ENCODE data around the gene SBDS.
"Not testable (repeated sequence)": the region's sequence is repeated elsewhere in the genome, so short reads cannot be mapped to it uniquely, and the experiment has no call there.

The SBDS gene

DNA sequence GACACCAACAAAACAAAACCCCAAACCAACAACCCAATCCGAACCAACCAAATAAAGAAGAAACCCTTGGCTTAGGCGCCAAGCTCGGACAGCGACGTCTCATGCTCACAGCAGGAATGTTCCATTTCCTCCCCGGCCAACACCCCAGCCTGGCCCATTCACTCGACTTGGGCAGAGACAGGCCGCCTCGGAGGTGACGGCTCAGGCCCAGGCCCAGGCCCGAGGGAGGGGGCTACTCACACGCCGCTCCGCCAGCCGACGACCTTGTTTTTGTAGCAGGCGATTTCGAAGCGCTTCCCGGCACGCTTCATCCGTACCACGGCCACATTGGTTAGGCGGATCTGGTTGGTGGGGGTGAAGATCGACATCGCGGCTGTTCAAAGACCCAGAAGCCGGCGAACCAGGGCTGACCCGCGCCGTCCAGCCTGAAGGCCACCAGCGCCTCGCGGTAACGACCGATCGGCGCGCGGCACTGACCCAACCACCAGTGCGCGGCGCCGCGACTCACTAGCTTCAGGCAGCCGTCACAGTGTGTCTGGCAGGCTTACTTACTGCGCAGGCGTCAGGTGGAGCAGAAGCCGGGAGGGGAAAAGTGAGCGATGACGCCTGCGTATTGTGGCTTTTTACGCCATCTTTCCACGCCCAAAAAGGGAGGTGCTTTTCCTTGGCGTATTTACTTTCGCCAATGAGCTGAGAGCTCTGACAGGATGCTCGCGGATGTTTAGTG is at the start of gene SBDS:
Gene SBDS (minus strand): TSS at position 537 of the 727 bp plus-strand sequence. CDS start 169 bp downstream, at position 368.
- peak; percentile 62 to 84 (median 74) for DNase-seq

DNA sequence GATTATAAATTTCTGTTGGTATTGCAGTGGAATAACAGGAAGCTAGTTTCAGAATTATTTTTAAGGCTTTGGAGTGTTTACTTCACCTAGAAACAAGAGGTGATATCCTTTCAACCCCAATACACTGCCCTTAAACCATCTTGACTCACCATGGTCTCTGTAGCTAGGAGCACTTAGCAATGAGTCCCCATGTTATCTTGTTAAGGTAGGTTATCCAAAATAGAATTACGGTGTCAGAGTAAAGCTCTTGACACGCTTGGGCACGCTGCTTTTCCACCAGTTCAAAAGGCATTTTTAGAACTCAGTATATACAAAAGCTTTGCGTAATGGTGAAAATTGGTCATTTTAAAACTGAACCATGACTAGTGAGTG is 48.2 kb upstream of the SBDS start:
- DNase-seq, result not testable (repeated sequence)

DNA sequence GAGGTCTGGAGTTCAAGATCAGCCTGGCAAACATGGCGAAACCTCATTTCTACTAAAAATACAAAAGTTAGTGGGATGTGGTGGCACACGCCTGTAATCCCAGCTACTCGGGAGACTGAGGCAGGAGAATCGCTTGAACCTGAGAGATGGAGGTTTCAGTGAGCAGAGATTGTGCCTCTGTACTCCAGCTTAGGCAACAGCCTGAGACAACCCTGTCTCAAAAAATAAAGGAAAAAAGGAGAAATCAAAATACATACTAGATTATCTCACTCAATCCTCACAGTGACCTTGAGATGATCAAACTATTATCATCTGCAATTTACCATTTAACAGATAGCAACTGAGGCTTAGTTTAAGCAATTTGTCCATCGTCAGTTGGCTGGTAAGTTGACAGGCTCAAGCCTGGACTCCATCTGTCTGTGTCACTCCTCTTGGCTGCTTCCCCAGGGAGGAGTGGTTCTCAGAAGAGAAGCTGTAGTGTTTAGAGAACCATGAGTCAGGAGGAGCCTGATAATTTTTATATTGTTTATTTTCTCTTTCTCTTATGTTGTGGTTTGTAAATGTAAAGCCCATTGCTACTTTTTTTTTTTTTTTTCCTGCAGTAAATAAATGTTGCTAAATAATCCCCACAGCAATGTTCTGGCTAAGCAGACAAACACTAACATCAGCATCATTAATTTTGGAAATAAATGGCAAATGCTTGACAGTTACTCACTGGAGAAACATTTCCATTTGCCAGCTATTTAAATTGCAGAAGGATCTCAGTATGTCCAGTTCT is 47.6 kb upstream of the SBDS start:
- DNase-seq, result not testable (repeated sequence)

DNA sequence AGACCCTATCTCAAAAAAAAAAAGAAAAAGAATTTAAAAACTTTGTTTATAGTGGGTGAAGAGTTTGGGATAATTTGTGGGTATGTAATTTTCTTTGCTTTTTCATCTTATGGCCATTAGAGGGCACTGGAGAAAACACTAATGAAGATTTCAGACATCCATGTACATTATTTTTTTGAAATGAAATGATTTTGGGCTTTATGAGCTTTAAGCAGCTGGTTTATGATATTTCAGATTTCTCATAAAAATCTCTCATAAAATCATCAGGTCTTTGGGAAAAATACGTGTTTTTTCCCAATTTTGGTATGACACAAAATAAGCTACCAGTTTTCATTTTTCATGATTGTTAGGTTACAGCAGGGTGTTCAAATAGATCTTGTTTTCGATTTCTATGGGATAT is 45.4 kb upstream of the SBDS start:
- not testable (repeated sequence) for DNase-seq

DNA sequence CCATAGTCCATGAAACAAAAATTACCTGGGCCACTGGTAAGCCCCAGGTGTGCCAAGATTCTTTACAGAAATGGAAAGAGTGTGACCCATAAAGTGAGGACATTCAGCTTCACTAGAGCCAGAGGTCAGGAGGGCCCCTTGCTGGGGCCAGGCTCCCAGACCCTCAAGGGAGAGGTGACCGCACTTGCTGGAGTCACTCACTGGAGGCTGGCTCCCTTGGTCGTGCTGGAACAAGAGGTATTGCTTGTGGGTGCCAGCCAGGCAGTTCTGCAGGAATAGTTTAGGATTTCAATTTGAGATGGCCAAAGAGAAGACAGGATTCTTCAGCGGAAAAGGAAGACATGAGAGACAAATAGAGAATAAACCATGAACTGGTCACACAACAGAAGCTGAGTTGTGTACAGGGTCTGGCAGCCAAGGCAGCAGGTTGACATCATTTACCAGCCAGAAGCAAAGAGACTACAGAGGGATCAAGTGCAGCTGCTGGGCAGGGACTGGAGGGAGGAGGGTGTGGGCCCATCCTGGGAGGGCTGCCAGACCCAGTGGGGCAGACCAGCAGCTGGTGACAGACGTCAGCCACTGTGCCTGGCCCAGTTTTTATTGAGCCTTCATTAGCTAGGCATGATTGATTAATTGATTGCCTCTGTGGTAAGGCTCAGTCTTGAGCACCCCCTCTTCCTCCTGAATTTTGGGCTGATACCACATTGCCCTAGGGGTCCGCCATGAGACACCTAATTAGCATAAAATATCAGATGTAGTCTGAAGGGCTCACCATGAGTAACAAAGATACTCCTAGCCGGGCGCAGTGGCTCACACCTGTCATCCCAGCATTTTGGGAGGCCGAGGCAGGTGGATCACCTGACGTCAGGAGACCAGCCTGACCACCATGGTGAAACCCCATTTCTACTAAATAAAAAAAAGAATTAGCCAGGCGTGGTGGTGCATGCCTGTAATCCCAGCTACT is 41.3 kb upstream of the SBDS start:
- DNase-seq, result not testable (repeated sequence)

DNA sequence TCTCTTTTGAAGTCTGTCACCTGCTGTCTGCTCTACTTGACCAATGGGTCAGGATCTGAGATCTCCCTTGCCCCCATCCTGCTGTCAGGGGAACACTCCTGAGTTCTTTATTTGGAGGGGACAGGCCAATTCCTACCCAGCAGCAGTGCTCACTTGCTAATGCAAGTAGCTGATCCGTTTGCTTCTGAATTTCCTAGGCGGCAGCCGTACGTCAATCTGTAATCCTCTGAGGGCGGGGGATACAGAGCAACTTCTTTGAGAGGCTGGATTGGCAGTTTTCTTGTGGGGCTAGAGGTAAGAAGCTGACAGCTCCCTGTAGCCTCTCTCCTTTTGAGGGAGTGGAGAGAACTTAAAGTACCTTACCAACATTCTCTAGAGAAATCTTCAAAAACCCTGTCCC is 37.9 kb upstream of the SBDS start:
- no peak for DNase-seq

DNA sequence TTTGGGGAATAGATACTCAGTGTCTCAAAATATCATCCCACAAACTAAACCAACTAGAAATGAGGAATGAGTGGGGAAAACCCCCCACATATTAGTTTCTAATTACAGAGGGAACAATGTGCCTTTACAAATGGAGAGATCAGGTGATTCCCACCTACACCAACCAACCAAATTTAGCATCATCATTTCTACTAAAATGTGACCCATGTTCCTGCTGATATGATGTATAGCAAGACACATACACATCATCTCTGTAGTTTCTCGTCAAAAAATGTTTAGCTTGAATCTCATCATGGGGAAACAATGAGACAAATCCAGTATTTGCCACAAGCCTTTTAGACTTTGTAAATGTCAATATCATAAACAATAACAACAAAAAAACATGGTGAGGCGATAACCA is 36.3 kb upstream of the SBDS start:
- DNase-seq, result not testable (repeated sequence)

DNA sequence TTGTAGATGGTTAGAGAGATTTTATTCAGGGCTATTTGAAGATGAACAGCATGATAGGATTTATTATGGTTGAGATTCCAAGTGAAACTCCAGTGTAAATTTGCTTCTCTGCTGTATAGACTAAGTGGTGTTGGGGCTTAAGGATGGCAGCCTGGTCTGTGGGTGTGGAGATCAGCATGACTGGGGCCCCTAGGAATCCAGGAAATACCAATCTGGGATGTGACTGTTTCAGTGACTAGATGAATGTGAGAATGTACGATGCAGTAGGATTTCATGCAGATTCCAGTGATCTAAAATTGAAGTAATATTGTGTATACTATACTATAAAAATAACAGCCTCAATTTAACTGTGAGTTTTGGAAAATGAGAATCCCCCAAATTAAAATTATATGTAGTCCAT is 30.1 kb upstream of the SBDS start:
- not testable (repeated sequence) for DNase-seq

DNA sequence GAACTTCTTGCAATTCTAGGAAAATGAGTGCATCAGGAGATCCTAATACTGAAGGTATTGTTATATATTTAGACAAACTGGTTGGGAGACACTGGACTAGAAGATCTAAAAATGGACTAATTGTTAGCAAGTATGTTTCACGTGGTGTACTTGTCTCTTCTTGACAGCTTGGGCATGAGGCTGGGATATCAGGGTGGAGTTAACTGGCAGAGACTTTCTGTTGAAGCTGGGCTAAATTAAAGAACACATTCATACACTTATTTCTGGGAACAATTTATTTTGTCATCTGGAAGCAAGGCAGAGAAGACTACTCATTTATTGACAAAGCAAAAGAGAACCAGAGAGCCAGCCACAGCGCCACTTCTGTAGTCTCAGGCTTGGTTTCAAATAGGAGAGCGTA is 27.1 kb upstream of the SBDS start:
- DNase-seq, result no peak

DNA sequence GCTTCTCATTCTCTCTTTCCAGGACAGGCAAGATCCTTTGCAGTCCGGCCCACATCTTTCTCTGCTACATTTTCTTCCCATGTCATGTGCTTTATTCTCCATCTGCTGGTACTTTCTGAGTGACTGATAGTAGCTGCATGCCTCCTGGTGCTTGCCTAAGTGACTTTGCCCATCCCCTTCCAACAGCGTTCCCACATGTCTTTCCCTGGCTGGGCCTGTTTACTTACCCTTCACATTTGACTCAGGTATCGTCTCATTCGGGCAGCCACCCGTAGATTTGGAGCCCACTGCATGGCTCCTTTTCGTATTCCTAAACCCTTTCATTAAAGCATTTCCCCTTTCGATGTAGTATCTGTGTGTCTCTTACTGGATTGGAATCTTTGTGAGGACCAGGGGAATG is 25.9 kb upstream of the SBDS start:
- no peak for DNase-seq

DNA sequence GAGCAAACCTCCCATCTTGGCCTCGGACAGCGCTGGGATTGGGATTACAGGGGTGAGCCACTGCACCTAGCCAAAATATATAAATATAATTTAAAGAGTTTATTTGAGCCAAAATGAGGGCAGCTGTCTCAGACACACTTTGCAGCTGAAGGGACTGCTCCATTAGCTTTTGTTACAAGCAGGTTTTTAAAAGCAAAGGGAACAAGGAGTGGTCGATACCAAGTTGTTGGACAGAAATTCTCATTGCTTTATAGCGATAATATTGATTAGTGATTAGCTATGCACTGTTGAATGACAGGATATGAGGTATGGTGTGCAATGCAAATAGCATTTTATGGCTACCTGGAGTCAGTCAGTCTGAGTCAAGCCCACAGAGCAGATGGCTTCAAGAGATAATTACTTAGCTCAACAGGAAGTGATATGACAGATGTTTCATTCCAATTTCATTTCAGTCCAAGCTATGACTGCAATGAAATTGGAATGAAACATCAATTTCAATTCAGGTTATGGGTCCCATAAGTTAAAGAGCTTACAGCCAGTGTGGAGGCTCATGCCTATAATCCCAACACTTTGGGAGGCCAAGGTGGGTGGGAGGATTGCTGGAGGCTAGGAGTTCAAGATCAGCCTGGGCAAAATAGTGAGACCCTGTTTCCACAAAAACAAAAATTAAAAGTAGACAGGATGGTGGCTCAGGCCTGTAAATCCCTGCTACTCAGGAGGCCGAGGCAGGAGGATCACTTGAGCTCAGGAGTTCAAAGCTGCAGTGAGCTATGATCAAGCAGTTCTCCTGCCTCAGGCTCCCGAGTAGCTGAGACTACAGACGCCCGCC is 24.4 kb upstream of the SBDS start:
- DNase-seq, result no peak

DNA sequence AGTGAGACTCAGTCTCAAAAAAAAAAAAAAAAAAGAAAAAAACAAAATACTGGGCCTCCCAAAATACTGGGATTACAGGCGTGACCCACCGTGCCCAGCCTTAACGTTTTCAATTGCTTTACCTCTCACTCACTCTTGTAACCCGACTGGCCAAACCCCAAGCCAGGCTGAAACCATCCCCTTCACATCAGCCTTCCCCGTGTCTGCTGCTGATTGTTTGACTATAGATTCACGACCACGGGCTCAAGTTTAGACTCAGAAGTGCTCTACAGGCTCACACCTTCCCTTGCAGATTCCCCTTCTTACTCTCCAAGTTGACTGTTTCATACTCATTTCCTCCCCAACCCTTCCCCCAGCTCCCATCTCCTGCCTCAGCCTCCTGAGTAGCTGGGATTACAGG is 23.6 kb upstream of the SBDS start:
- no peak for DNase-seq

DNA sequence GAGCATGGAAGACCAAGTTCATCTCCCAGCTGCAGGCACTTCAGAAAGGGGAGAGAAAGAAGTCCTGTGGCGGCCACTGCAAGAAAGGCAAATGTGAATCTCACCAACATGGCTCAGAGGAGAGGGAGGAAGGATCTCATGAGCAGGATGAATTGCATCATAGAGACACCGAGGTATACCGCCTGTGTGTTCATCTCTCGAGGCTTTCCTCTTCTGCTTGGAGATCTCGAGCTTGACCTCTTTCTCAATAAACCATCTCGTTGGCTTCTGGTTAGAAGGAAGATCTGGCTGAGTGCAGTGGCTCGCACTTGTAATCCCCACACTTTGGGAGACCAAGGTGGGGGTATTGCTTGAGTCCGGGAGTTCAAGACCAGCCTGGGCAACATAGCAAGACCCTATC is 22.6 kb upstream of the SBDS start:
- not testable (repeated sequence) for DNase-seq

DNA sequence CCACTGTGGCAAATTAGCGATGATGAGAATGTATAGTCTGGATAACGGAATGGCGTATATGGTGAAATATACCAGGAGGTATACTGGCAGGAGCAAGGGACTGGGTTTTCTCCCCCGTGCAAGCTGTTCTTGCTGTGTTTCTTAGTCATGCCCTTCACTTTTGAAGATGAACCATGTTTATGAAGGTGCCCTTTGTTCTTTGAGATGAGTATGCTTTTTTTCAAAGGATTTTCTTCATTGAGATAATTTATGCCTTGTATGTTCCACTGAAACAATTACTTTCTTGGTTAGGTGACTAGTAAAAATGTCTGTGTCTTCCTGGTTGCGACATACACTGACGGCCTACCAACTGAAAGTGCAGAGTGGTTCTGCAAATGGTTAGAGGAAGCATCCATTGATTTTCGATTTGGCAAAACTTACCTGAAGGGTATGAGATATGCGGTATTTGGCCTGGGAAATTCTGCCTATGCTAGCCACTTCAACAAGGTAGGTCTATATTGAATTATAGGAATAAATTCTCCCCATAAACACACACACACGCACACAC is 18.8 kb upstream of the SBDS start:
- DNase-seq, result not testable (repeated sequence)

DNA sequence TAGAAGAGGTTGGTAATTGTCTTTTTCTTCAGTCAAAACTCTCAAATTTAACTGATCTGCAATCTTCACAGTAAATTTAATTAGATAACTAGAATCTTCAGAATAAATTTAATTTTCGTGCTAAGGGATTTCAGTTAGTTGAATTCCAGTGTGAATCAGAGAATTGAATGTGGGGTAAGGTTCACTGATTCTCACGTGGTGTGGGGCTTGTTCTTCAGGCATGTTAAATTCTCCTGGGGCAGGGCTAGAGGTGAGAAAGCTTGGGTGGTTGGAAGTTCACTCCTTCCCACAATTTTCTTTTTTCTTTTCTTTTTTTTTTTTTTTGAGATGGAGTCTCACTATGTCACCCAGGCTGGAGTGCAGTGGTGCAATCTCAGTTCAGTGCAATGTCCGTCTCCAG is 14.3 kb upstream of the SBDS start:
- not testable (repeated sequence) for DNase-seq

DNA sequence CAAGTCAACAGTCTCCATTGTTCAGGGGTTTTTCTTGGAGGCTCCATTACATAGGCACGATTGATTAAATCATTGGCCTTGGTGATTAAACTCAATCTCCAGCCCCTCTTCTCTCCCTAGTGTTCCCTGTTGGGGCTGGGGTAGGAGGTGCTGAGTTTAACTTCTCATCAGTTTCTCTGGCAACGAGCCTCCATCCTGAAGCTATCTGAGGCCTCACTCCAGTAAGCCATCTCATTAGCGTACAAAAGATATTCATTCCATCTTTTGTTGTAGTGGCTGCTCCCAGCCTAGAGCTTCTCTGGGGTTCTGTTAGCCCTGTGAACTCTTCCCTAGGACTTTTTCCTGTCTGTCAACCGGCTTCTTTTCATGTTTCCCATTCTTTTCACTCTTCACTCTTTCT is 12.9 kb upstream of the SBDS start:
- DNase-seq, result no peak

DNA sequence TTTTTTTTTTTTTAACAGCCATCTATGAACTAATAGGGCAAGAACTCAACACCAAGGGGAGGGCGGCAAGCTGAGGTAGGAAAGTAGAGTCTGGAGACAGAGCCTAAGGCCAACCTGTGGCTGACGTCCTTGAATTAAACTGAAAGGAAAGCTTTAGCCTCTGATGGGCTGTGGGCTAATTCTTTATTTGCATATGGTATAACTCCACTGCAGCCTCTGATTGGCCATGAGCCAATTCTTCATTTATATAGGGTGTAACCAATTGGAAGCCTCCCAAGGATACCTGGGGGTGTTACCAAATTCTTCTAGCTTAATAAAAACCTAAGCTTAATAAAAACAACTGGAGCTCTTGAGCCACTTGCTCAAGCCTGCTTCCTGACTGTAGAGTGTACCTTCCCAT is 11.6 kb upstream of the SBDS start:
- no peak for DNase-seq

DNA sequence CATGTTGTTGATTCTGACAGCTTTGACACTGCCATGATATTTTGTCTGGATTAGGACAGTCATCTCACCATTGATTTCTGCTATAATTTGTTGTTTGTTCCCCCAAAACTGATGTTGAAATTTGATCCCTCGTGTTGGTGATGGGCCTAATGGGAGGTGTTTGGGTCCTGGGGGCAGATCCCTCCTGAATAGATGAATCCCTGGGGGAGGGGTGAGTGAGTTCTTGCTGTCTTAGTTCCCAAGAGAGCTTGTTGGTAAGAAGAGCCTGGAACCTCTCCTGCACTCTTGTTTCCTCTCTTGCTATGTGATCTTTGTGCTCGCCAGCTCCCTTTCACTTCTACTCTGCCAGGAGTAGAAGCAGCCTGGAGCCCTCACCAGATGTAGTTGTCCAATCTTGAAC is 8.8 kb upstream of the SBDS start:
- not testable (repeated sequence) for DNase-seq

DNA sequence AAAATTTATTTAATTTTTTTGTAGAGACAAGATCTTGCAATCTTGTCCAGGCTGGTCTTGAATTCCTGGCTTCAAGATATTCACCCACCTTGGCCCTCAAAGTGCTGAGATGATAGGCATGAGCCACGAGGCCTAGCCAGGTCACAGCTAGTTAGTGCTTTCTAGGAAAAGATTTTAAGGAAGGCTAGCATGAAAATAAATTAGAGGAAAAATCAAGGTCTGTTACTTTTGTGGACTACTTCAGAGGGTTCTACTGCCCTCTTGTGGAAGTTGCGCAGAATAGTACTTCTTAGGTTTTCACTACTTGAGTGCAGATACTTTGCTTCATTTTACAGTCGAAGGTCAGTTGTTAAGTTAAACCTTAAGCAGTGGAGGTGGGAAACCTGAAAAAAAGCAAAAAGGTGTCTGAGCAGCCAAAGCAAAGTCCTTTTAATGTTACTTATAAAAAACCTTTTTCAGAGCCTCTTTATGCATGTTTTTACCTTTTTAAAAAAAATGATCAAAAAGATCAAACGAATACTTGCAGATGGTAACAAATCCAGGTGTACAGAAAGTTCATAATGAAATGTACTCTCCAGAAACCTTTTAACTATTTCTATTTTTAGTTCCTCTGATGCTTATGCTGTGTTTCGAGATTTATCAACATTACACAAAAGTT is 5.3 kb upstream of the SBDS start:
- DNase-seq, result not testable (repeated sequence)

DNA sequence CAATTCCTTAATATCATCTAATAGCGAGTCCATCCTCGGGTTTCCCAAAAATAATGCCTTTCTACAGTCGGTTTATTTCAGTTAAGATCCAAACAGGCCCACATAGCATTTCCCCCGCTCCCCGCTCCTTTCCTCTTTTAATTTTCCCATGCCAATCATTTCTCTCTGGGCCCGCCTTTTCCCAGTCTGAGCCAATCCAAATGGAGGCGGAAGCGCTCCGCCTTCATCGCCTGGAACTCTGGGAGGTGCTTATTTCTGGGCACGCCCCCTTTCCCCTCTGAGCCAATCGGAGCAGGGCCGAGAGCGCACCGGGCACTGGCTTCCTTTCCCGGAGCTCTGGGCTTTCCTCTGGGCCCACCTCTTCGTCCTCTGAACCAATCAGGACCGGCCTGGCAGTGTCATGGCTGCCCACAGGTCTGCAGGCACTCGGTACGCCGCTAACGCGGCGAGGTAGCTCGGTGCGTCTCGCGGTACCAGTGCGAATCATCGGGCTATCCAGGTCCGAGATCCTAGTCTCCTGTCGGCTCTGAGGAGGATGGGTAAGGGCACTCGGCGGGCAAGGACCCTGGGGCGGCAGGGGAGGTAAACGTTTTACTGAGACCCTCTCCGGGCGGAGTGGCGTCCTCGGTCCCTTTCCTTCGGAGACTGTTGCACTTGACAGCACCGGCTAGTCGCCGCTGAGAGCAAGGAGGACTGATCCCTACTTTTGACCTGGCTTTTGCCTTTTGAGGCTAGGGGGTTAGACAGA is 1.2 kb upstream of the SBDS start, which contains the start of gene TYW1:
Gene TYW1 (plus strand): TSS at position 390 of the 748 bp plus-strand sequence. CDS start 146 bp downstream, at position 536.
- DNase-seq, result peak; percentile 92 to 97 (median 96)
